GM20000 (cell line): Measurements from ENCODE around the gene AFF3.

Experiments
- DNase-seq: peaks from one replicate; pipeline ENCODE4 v3.0.0; 2012; ENCODE audit warnings: low spot score
- CTCF ChIP-seq: IDR thresholded peaks from 2 replicates; pipeline ENCODE4 v1.5.1; 2012; ENCODE audit warnings: mild to moderate bottlenecking, control low read depth; ENCODE audit errors: extremely low read depth, missing control alignments

The AFF3 gene

GRCh38 chr2:100062336-100062735, 80.1 kb downstream of the AFF3 start:
- DNase-seq: no peak
- no peak for TF ChIP-seq CTCF

DNA sequence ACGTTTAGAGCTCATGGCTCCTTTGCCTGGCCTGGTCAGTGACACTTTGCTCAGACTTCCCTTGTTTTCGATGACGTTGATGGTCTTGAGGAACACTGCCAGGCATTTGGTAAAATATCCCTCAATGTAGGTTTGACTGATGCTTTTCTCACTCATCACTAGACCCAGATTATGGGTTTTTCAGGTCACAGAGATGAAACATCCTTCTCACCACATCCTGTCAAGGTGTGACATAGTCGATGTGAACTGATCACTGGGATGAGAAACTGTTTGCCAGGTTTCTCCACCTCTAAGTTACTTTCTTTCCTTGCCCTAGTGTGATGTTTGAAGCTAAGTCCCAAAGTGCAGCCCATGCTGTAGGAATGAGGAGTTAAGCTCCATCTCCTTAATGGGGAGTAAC, 81.5 kb downstream of the AFF3 start:
- no peak for DNase-seq

GRCh38 chr2:100059638-100060037, 82.8 kb downstream of the AFF3 start:
- DNase-seq: no peak
- TF ChIP-seq CTCF: no peak

More for the DNA sequence above, 81.5 kb downstream of the AFF3 start:
- no peak for TF ChIP-seq CTCF

DNA sequence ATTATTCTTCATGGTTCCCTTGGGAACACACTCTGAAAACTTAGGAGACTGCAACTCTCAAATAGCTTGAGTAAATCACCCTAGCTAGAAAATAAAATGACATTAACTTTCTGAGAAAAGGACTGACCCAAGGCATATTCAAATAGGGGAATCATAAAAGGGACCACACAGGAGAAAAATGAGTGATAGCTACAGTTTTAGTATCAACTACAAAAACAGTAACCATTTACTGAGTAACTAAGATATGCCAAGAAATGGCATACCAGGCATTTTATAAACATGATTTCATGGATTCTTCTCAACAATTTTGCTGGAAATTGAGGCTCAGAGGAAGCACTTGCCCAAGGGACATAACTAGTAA, 84.5 kb downstream of the AFF3 start:
- DNase-seq: no peak
- no peak for TF ChIP-seq CTCF

- no peak for TF ChIP-seq CTCF
- no peak for DNase-seq
Observed at GRCh38 chr2:100054426-100054825, 88.0 kb downstream of the AFF3 start.

DNA sequence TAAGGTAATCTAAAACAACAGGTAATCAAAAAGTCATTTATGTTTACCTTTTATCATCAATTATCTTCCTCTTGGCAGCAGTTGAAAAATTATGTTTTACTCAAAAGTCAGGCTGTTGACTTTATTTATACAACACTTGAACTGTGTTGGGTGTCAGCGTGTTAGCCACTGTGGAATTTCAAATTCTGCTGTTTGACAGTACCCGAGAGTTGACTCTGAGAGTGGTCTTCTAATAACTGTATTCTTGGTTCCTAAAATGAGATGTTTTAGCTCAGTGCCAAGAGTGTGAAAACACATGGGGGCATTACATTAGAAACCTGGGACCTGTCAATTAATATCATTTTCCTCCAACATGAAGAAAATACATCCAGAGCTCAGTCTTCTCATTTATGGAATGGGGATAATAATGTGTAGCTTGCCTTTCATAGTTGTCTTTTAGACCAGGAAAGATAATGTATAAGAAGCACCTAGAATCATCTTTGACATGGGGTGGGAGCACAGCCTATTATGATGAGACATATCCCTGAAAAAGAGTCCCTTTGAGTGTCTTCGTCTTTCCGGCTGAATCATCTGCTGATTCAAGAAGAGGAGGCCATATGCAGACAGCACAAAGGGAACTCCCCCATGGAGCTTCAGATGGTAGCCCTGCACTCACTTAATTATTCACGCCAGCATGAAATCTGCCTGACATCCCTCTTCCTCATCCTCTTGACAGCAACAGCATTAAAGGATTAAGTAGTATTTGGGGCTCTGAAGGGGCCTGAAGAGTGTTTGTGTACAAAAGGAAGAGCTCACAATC, 89.1 kb downstream of the AFF3 start:
- DNase-seq: no peak
- no peak for TF ChIP-seq CTCF

- DNase-seq: no peak
- no peak for TF ChIP-seq CTCF
Observed at GRCh38 chr2:100052650-100053049, 89.7 kb downstream of the AFF3 start.
